ENCODE results near the gene FAF2.

DNA sequence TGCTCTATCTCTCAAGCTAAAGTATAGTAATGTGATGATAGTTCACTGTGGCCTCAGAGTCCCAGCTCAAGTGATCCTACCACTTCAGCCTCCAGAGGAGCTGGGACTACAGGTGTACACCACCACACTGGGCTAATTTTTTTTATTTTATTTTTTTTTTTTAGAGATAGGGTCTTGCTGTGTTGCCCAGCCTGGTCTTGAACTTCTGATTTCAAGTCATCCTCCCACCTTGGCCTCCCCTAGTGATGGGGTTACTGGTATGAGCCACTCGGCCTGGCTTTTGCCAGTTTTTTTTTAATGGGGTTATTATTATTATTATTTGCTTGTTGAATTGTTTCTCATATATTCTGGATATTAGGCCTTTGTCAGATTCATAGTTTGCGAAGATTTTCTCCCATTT is 13.2 kb downstream of the FAF2 start:
- TF ChIP-seq, protein P1, sequence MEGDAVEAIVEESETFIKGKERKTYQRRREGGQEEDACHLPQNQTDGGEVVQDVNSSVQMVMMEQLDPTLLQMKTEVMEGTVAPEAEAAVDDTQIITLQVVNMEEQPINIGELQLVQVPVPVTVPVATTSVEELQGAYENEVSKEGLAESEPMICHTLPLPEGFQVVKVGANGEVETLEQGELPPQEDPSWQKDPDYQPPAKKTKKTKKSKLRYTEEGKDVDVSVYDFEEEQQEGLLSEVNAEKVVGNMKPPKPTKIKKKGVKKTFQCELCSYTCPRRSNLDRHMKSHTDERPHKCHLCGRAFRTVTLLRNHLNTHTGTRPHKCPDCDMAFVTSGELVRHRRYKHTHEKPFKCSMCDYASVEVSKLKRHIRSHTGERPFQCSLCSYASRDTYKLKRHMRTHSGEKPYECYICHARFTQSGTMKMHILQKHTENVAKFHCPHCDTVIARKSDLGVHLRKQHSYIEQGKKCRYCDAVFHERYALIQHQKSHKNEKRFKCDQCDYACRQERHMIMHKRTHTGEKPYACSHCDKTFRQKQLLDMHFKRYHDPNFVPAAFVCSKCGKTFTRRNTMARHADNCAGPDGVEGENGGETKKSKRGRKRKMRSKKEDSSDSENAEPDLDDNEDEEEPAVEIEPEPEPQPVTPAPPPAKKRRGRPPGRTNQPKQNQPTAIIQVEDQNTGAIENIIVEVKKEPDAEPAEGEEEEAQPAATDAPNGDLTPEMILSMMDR (IDR thresholded peaks at IDR 0.05), result no peak
- TF ChIP-seq EZH2 (IDR thresholded peaks at IDR 0.05) (no peak), EZH2phosphoT487 (IDR thresholded peaks at IDR 0.05) (no peak)

Data from neural progenitor cell (in vitro differentiated cells).